WTC11 (cell line): ENCODE measurements around the gene TCOF1. TPM values are rescaled to one million over a fixed set of nuclear protein-coding genes. Genes with fewer than 3 reads are reported as not detected.

Experiments used
- ATAC-seq: fragments of 200-7000 bp; cut with Tn5 transposase; 2 replicates; pipeline ENCODE4 v1.10.0; 2021; ENCODE audit warnings: mild to moderate bottlenecking, moderate library complexity
- CTCF ChIA-PET: fragments of 300-600 bp; sonication (Branson Sonifier 250); formaldehyde crosslinking; loops from one replicate; lab custom pipeline; 2021; ENCODE audit warnings: antibody characterized with exemption; lab: Charles Lee
- POLR2A ChIA-PET: fragments of 350-600 bp; sonication (Branson Sonifier 250); formaldehyde crosslinking; loops from one replicate; lab custom pipeline; 2021; ENCODE audit warnings: antibody characterized with exemption; lab: Charles Lee
- DNase-seq: peaks from one replicate; pipeline ENCODE4 v3.0.0; 2021; ENCODE audit warnings: low spot score
- H3K27ac Mint-ChIP-seq: 2 replicates; pipeline ENCODE4 v1.8.0; 2021; ENCODE audit warnings: mixed read lengths
- H3K27me3 Mint-ChIP-seq: 2 replicates; pipeline ENCODE4 v1.8.0; 2021; ENCODE audit warnings: low read depth, mild to moderate bottlenecking, moderate library complexity, mixed read lengths
- H3K36me3 Mint-ChIP-seq: 2 replicates; pipeline ENCODE4 v1.8.0; 2021; ENCODE audit warnings: mixed read lengths
- H3K4me1 Mint-ChIP-seq: 2 replicates; pipeline ENCODE4 v1.8.0; 2022; ENCODE audit warnings: mixed read lengths
- H3K4me3 Mint-ChIP-seq: 2 replicates; pipeline ENCODE4 v1.8.0; 2021; ENCODE audit warnings: mild to moderate bottlenecking, moderate library complexity, mixed read lengths
- H3K9me3 Mint-ChIP-seq: 2 replicates; pipeline ENCODE4 v1.8.0; 2021; ENCODE audit warnings: mixed read lengths
- E2F4 ChIP-seq: sonication (generic); formaldehyde crosslinking; IDR thresholded peaks from 2 replicates; pipeline ENCODE4 v1.8.1; 2022; ENCODE audit warnings: low read depth, mild to moderate bottlenecking, moderate library complexity, missing genetic modification reagents, borderline replicate concordance
- ESRRA ChIP-seq: sonication (generic); formaldehyde crosslinking; IDR thresholded peaks from 2 replicates; pipeline ENCODE4 v1.8.1; 2022; ENCODE audit warnings: mild to moderate bottlenecking, missing genetic modification reagents, borderline replicate concordance
- ETV6 ChIP-seq: sonication (generic); formaldehyde crosslinking; IDR thresholded peaks from 2 replicates; pipeline ENCODE4 v1.8.1; 2022; ENCODE audit warnings: mild to moderate bottlenecking, missing genetic modification reagents
- GRHL2 ChIP-seq: fragments of 250-450 bp; sonication (Bioruptor Pico); IDR thresholded peaks from 2 replicates; pipeline ENCODE4 v1.8.0; 2022; ENCODE audit warnings: mild to moderate bottlenecking, moderate library complexity; ENCODE audit not compliant: insufficient replicate concordance, severe bottlenecking
- HMGXB4 ChIP-seq: sonication (generic); formaldehyde crosslinking; IDR thresholded peaks from 2 replicates; pipeline ENCODE4 v1.8.1; 2023; ENCODE audit warnings: mild to moderate bottlenecking, moderate library complexity, missing genetic modification reagents
- IRF2 ChIP-seq: sonication (generic); formaldehyde crosslinking; IDR thresholded peaks from 2 replicates; pipeline ENCODE4 v1.8.0; 2022; ENCODE audit warnings: low read depth, missing genetic modification reagents, borderline replicate concordance
- MLX ChIP-seq: sonication (generic); formaldehyde crosslinking; IDR thresholded peaks from 2 replicates; pipeline ENCODE4 v1.8.1; 2023; ENCODE audit warnings: mild to moderate bottlenecking, missing genetic modification reagents, moderate library complexity
- NFATC4 ChIP-seq: fragments of 250-450 bp; sonication (Bioruptor Pico); IDR thresholded peaks from 2 replicates; pipeline ENCODE4 v1.9.0; 2021; ENCODE audit warnings: mild to moderate bottlenecking
- PRDM15 ChIP-seq: sonication (generic); formaldehyde crosslinking; IDR thresholded peaks from 2 replicates; pipeline ENCODE4 v1.8.0; 2022; ENCODE audit warnings: missing genetic modification reagents
- RELA ChIP-seq: sonication (generic); formaldehyde crosslinking; IDR thresholded peaks from 2 replicates; pipeline ENCODE4 v1.8.1; 2022; ENCODE audit warnings: missing genetic modification reagents, mild to moderate bottlenecking, borderline replicate concordance
- STAT6 ChIP-seq: sonication (generic); formaldehyde crosslinking; conservative IDR thresholded peaks from 2 replicates; pipeline ENCODE4 v1.8.1; 2023; ENCODE audit warnings: mild to moderate bottlenecking, low read depth, missing genetic modification reagents, moderate library complexity
- USF1 ChIP-seq: sonication (generic); formaldehyde crosslinking; IDR thresholded peaks from 2 replicates; pipeline ENCODE4 v1.8.0; 2022; ENCODE audit warnings: mild to moderate bottlenecking, missing genetic modification reagents
- ZBTB43 ChIP-seq: sonication (generic); formaldehyde crosslinking; IDR thresholded peaks from 2 replicates; pipeline ENCODE4 v1.8.1; 2023; ENCODE audit warnings: mild to moderate bottlenecking, missing genetic modification reagents
- ZNF671 ChIP-seq: fragments of 250-450 bp; sonication (Bioruptor Pico); IDR thresholded peaks from 2 replicates; pipeline ENCODE4 v1.8.0; 2021; ENCODE audit warnings: mild to moderate bottlenecking
- total RNA-seq: library from RNA; stranded (reverse); gene quantifications from 3 replicates; pipeline ENCODE4 v1.2.3, GENCODE V29; 2021

The TCOF1 gene
- total RNA-seq, 1 experiment from 2014 or later, result 174 TPM

- TF ChIP-seq USF1 (CRISPR knock-in tag), result no peak
- no peak for TF ChIP-seq ZNF671 (CRISPR knock-in tag)
- TF ChIP-seq, all 79 proteins: peak for 0
Measured at GRCh38 chr5:150328515-150328914, 29.0 kb upstream of the TCOF1 start (continued).

- ChIA-PET POLR2A (no interaction called here), CTCF (no interaction called here)
- Mint-ChIP-seq H3K4me1 (peaks cover 4% of the 10 kb centered on the region), H3K4me3 (no peak overlapping the region), H3K27ac (no peak overlapping the region), H3K27me3 (no peaks in the 10 kb centered on the region), H3K36me3 (no peaks in the 10 kb centered on the region), H3K9me3 (no peaks in the 10 kb centered on the region)
- ATAC-seq (no peak), DNase-seq (no peak)
- TF ChIP-seq STAT6 (CRISPR knock-in tag) (no peak), ESRRA (CRISPR knock-in tag) (no peak), IRF2 (CRISPR knock-in tag) (no peak), ZNF671 (CRISPR knock-in tag) (no peak), E2F4 (CRISPR knock-in tag) (no peak), NFATC4 (CRISPR knock-in tag) (no peak), ETV6 (CRISPR knock-in tag) (no peak), PRDM15 (CRISPR knock-in tag) (no peak)
Measured at GRCh38 chr5:150329038-150329437, 28.5 kb upstream of the TCOF1 start.

GRCh38 chr5:150329881-150330876, 27.3 kb upstream of the TCOF1 start:
- ChIA-PET POLR2A (no interaction called here), CTCF (interaction anchor here (1.1 kb wide), 1 partner anchor 27 kb away, joined by 3 read pairs; the partner anchor contains the start of gene ARSI)
- ATAC-seq (no peak), DNase-seq (no peak)
- Mint-ChIP-seq H3K36me3 (no peaks in the 10 kb centered on the region), H3K27me3 (no peaks in the 10 kb centered on the region), H3K4me1 (peaks cover 4% of the 10 kb centered on the region), H3K9me3 (no peaks in the 10 kb centered on the region), H3K4me3 (no peak overlapping the region), H3K27ac (no peak overlapping the region)
- TF ChIP-seq RELA (CRISPR knock-in tag), result no peak
- TF ChIP-seq GRHL2 (CRISPR knock-in tag), result no peak
- no peak for TF ChIP-seq NFATC4 (CRISPR knock-in tag)
- no peak for TF ChIP-seq HMGXB4 (CRISPR knock-in tag)
- no peak for TF ChIP-seq ZNF671 (CRISPR knock-in tag)
- no peak for TF ChIP-seq MLX (CRISPR knock-in tag)
- no peak for TF ChIP-seq ZBTB43 (CRISPR knock-in tag)
- TF ChIP-seq, all 79 proteins: peak for 0
